Sigmoid colon (tissue), 4 donors: Measurements from ENCODE around the gene MTSS2.

Source experiments
- CTCF ChIP-seq, 4 experiments: fragments of 450-650 bp in 3 of 4; fragments of 200-600 bp in 1 of 4; IDR thresholded peaks; one replicate each; pipeline ENCODE4 v1.5.1; 2016 to 2019; ENCODE audit warnings: antibody characterized with exemption in 4 of 4, mild to moderate bottlenecking in 3 of 4, moderate library complexity in 2 of 4
- POLR2AphosphoS5 ChIP-seq, 4 donors: sonication (generic); formaldehyde crosslinking; IDR thresholded peaks; one replicate each; pipeline ENCODE4 v1.6.1; 2017; ENCODE audit warnings: antibody characterized with exemption in 4 of 4

- TF ChIP-seq CTCF (IDR thresholded peaks at IDR 0.05) (peak; percentile 90 to 97 (median 96)), POLR2AphosphoS5 (IDR thresholded peaks at IDR 0.05) (peak; percentile 66 to 90 (median 81))
Measured at GRCh38 chr16:70653809-70654771, 31.8 kb downstream of the MTSS2 start.
